Measurements from ENCODE around the gene TJP2.

- TF ChIP-seq BCL11A (tag by site-specific recombination; IDR thresholded peaks at IDR 0.05; ENCODE audit: low read depth) = no peak
- TF ChIP-seq CTCF (tag by site-specific recombination; IDR thresholded peaks at IDR 0.05) = no peak
- TF ChIP-seq KLF16 (tag by site-specific recombination; IDR thresholded peaks at IDR 0.05) = no peak
- TF ChIP-seq ZNF660 (tag by site-specific recombination; IDR thresholded peaks at IDR 0.05) = no peak
- TF ChIP-seq ZSCAN5A (tag by site-specific recombination; IDR thresholded peaks at IDR 0.05) = no peak
Observed at GRCh38 chr9:69313175-69313574, 139.1 kb downstream of the TJP2 start.
